Measurements from ENCODE around the gene ZNF311. TPM values are rescaled to one million over a fixed set of nuclear protein-coding genes. Genes with fewer than 3 reads are reported as not detected.

ZNF311 gene
- total and polyA plus RNA-seq, 2 of the 13 experiments (the other 11 are each of a cell fraction or from before 2014, with no cell fraction given), result not detected

DNA sequence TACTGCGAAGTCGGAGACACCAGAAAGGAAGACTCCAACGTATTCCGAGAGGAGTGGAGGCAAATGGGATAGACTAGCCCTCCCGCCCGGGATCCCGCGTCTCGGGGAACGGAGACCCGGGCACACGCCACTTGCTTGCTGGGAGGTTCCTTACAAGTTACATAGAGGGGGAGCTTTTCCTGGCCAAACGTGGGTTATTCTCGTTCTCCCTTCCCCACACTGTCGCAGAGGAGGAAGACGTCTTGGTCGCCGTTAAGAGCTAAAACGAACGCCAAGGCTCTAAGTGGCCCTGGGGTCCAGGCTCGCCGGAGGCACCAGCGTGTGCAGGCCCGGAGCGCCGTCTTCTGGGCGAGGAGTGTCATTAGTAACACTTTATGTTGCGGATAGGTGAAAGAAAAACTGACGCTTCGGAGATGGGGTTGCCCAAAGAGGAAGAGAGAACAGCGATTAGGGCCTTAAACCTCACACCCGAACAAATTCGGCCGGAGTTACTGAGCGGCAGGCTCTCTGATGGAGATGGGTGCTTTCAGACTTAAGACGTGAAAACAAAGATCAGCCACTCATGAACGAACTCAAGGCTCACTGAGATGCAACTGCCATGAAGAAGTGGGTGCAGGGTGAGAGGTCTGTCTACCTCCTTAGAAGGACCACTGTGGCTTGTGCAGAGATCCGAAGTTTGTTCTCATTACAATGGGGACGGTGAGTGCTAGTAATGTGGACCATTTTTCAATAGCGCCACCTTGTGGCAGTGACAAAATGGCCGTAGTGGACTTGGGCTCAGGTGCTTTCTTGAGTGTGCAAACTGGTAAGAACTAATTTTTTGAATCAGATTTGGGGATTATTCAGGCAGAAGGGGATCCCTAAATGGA lies 11.7 kb upstream of the ZNF311 start (continued):
- TF ChIP-seq ZFP62 (CRISPR knock-in tag; IDR thresholded peaks at IDR 0.05), result no peak
- no peak; the same call in 1 of the 2 replicates for TF ChIP-seq ZNF205 (CRISPR knock-in tag; IDR thresholded peaks at IDR 0.05)
- no peak for TF ChIP-seq KDM4B (CRISPR knock-in tag; IDR thresholded peaks at IDR 0.05)
- TF ChIP-seq, protein P1, sequence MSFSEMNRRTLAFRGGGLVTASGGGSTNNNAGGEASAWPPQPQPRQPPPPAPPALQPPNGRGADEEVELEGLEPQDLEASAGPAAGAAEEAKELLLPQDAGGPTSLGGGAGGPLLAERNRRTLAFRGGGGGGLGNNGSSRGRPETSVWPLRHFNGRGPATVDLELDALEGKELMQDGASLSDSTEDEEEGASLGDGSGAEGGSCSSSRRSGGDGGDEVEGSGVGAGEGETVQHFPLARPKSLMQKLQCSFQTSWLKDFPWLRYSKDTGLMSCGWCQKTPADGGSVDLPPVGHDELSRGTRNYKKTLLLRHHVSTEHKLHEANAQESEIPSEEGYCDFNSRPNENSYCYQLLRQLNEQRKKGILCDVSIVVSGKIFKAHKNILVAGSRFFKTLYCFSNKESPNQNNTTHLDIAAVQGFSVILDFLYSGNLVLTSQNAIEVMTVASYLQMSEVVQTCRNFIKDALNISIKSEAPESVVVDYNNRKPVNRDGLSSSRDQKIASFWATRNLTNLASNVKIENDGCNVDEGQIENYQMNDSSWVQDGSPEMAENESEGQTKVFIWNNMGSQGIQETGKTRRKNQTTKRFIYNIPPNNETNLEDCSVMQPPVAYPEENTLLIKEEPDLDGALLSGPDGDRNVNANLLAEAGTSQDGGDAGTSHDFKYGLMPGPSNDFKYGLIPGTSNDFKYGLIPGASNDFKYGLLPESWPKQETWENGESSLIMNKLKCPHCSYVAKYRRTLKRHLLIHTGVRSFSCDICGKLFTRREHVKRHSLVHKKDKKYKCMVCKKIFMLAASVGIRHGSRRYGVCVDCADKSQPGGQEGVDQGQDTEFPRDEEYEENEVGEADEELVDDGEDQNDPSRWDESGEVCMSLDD (CRISPR knock-in tag; IDR thresholded peaks at IDR 0.05; ENCODE audit: borderline replicate concordance), result peak; percentile 61; the same call in 1 of the 2 replicates
- peak; percentile 83; the same call in 1 of the 2 replicates for TF ChIP-seq SMAD1 (CRISPR knock-in tag; IDR thresholded peaks at IDR 0.05; ENCODE audit: borderline replicate concordance, low read depth)
- no peak for TF ChIP-seq ZBTB44 (CRISPR knock-in tag; IDR thresholded peaks at IDR 0.05)
- 0 out of 2 replicates have a peak, but pooled peaks have one; percentile 43 for TF ChIP-seq ATF6 (CRISPR knock-in tag; conservative IDR thresholded peaks at IDR 0.05)
- peak; percentile 6; the same call in 1 of the 2 replicates for TF ChIP-seq CC2D1A (CRISPR knock-in tag; IDR thresholded peaks at IDR 0.05)
- TF ChIP-seq FOXA3 (CRISPR knock-in tag; IDR thresholded peaks at IDR 0.05), result peak; percentile 10; the same call in 1 of the 2 replicates
- TF ChIP-seq NCOA1 (CRISPR knock-in tag; IDR thresholded peaks at IDR 0.05), result no peak
- no peak for TF ChIP-seq ZNF674 (CRISPR knock-in tag; IDR thresholded peaks at IDR 0.05; ENCODE audit: low read depth)
- no peak for TF ChIP-seq ZNF879 (CRISPR knock-in tag; IDR thresholded peaks at IDR 0.05)
- TF ChIP-seq ZNF614 (CRISPR knock-in tag; IDR thresholded peaks at IDR 0.05; ENCODE audit: borderline replicate concordance), result peak; percentile 78; the same call in 1 of the 2 replicates
- TF ChIP-seq ZSCAN20 (CRISPR knock-in tag; IDR thresholded peaks at IDR 0.05; ENCODE audit: borderline replicate concordance), result 0 out of 2 replicates have a peak, but pooled peaks have one; percentile 68
- TF ChIP-seq, protein P2, sequence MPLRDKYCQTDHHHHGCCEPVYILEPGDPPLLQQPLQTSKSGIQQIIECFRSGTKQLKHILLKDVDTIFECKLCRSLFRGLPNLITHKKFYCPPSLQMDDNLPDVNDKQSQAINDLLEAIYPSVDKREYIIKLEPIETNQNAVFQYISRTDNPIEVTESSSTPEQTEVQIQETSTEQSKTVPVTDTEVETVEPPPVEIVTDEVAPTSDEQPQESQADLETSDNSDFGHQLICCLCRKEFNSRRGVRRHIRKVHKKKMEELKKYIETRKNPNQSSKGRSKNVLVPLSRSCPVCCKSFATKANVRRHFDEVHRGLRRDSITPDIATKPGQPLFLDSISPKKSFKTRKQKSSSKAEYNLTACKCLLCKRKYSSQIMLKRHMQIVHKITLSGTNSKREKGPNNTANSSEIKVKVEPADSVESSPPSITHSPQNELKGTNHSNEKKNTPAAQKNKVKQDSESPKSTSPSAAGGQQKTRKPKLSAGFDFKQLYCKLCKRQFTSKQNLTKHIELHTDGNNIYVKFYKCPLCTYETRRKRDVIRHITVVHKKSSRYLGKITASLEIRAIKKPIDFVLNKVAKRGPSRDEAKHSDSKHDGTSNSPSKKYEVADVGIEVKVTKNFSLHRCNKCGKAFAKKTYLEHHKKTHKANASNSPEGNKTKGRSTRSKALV (CRISPR knock-in tag; IDR thresholded peaks at IDR 0.05), result peak; percentile 83; the same call in 1 of the 2 replicates
- no peak for TF ChIP-seq ZC3H4 (CRISPR knock-in tag; IDR thresholded peaks at IDR 0.05; ENCODE audit: borderline replicate concordance)
- no peak for TF ChIP-seq NR3C1 (CRISPR knock-in tag; IDR thresholded peaks at IDR 0.05)
- TF ChIP-seq ZSCAN30 (CRISPR knock-in tag; IDR thresholded peaks at IDR 0.05), result no peak
- no peak for TF ChIP-seq GABPA (IDR thresholded peaks at IDR 0.05; ENCODE audit: low read depth, low read length)
- TF ChIP-seq GABPA (CRISPR knock-in tag; IDR thresholded peaks at IDR 0.05; ENCODE audit: low read depth), result no peak; the same call in 1 of the 2 replicates
- TF ChIP-seq SMAD3 (CRISPR knock-in tag; IDR thresholded peaks at IDR 0.05), result no peak
- TF ChIP-seq ZNF569 (CRISPR knock-in tag; IDR thresholded peaks at IDR 0.05; ENCODE audit: borderline replicate concordance), result 0 out of 2 replicates have a peak, but pooled peaks have one; percentile 25
